WTC11 (cell line): ENCODE data around the gene SLC51B. TPM values are rescaled to one million over a fixed set of nuclear protein-coding genes. Genes with fewer than 3 reads are reported as not detected.

Source experiments
- ATAC-seq: fragments of 200-7000 bp; cut with Tn5 transposase; 2 replicates; pipeline ENCODE4 v1.10.0; 2021; ENCODE audit warnings: mild to moderate bottlenecking, moderate library complexity
- CTCF ChIA-PET: fragments of 300-600 bp; sonication (Branson Sonifier 250); formaldehyde crosslinking; loops from one replicate; lab custom pipeline; 2021; ENCODE audit warnings: antibody characterized with exemption; lab: Charles Lee
- POLR2A ChIA-PET: fragments of 350-600 bp; sonication (Branson Sonifier 250); formaldehyde crosslinking; loops from one replicate; lab custom pipeline; 2021; ENCODE audit warnings: antibody characterized with exemption; lab: Charles Lee
- DNase-seq: peaks from one replicate; pipeline ENCODE4 v3.0.0; 2021; ENCODE audit warnings: low spot score
- H3K27ac Mint-ChIP-seq: 2 replicates; pipeline ENCODE4 v1.8.0; 2021; ENCODE audit warnings: mixed read lengths
- H3K27me3 Mint-ChIP-seq: 2 replicates; pipeline ENCODE4 v1.8.0; 2021; ENCODE audit warnings: low read depth, mild to moderate bottlenecking, moderate library complexity, mixed read lengths
- H3K36me3 Mint-ChIP-seq: 2 replicates; pipeline ENCODE4 v1.8.0; 2021; ENCODE audit warnings: mixed read lengths
- H3K4me1 Mint-ChIP-seq: 2 replicates; pipeline ENCODE4 v1.8.0; 2022; ENCODE audit warnings: mixed read lengths
- H3K4me3 Mint-ChIP-seq: 2 replicates; pipeline ENCODE4 v1.8.0; 2021; ENCODE audit warnings: mild to moderate bottlenecking, moderate library complexity, mixed read lengths
- H3K9me3 Mint-ChIP-seq: 2 replicates; pipeline ENCODE4 v1.8.0; 2021; ENCODE audit warnings: mixed read lengths
- ATF3 ChIP-seq: sonication (generic); formaldehyde crosslinking; conservative IDR thresholded peaks from 2 replicates; pipeline ENCODE4 v1.8.1; 2022; ENCODE audit warnings: mild to moderate bottlenecking, missing genetic modification reagents
- CBFB ChIP-seq: sonication (generic); formaldehyde crosslinking; IDR thresholded peaks from 2 replicates; pipeline ENCODE4 v1.8.1; 2022; ENCODE audit warnings: mild to moderate bottlenecking, low read depth, missing genetic modification reagents
- CREB1 ChIP-seq: sonication (generic); formaldehyde crosslinking; IDR thresholded peaks from 2 replicates; pipeline ENCODE4 v1.8.0; 2023; ENCODE audit warnings: mild to moderate bottlenecking, missing genetic modification reagents
- E2F4 ChIP-seq: sonication (generic); formaldehyde crosslinking; IDR thresholded peaks from 2 replicates; pipeline ENCODE4 v1.8.1; 2022; ENCODE audit warnings: low read depth, mild to moderate bottlenecking, moderate library complexity, missing genetic modification reagents, borderline replicate concordance
- E2F5 ChIP-seq: sonication (generic); formaldehyde crosslinking; IDR thresholded peaks from 2 replicates; pipeline ENCODE4 v1.8.1; 2022; ENCODE audit warnings: mild to moderate bottlenecking, moderate library complexity, missing genetic modification reagents
- ELF4 ChIP-seq: sonication (generic); formaldehyde crosslinking; IDR thresholded peaks from 2 replicates; pipeline ENCODE4 v1.8.1; 2022; ENCODE audit warnings: low read depth, mild to moderate bottlenecking, moderate library complexity, missing genetic modification reagents
- ESRRA ChIP-seq: sonication (generic); formaldehyde crosslinking; IDR thresholded peaks from 2 replicates; pipeline ENCODE4 v1.8.1; 2022; ENCODE audit warnings: mild to moderate bottlenecking, missing genetic modification reagents, borderline replicate concordance
- FOXP1 ChIP-seq: sonication (generic); formaldehyde crosslinking; IDR thresholded peaks from 2 replicates; pipeline ENCODE4 v1.8.0; 2022; ENCODE audit warnings: missing genetic modification reagents, mild to moderate bottlenecking, moderate library complexity, borderline replicate concordance
- GRHL2 ChIP-seq: fragments of 250-450 bp; sonication (Bioruptor Pico); IDR thresholded peaks from 2 replicates; pipeline ENCODE4 v1.8.0; 2022; ENCODE audit warnings: mild to moderate bottlenecking, moderate library complexity; ENCODE audit not compliant: insufficient replicate concordance, severe bottlenecking
- KAT7 ChIP-seq: sonication (generic); formaldehyde crosslinking; IDR thresholded peaks from 2 replicates; pipeline ENCODE4 v1.8.1; 2023; ENCODE audit warnings: missing genetic modification reagents, mild to moderate bottlenecking, borderline replicate concordance
- MLX ChIP-seq: sonication (generic); formaldehyde crosslinking; IDR thresholded peaks from 2 replicates; pipeline ENCODE4 v1.8.1; 2023; ENCODE audit warnings: mild to moderate bottlenecking, missing genetic modification reagents, moderate library complexity
- MXD4 ChIP-seq: fragments of 250-450 bp; sonication (Bioruptor Pico); IDR thresholded peaks from 2 replicates; pipeline ENCODE4 v1.8.0; 2021; ENCODE audit warnings: mild to moderate bottlenecking, moderate library complexity, borderline replicate concordance
- NR3C1 ChIP-seq: sonication (generic); formaldehyde crosslinking; conservative IDR thresholded peaks from 2 replicates; pipeline ENCODE4 v1.8.1; 2023; ENCODE audit warnings: low read depth, mild to moderate bottlenecking, missing genetic modification reagents
- OVOL2 ChIP-seq: fragments of 250-450 bp; sonication (Bioruptor Pico); IDR thresholded peaks from 2 replicates; pipeline ENCODE4 v1.9.0; 2021; ENCODE audit warnings: mild to moderate bottlenecking, borderline replicate concordance
- PRDM15 ChIP-seq: sonication (generic); formaldehyde crosslinking; IDR thresholded peaks from 2 replicates; pipeline ENCODE4 v1.8.0; 2022; ENCODE audit warnings: missing genetic modification reagents
- PRRX2 ChIP-seq: fragments of 250-450 bp; sonication (Bioruptor Pico); IDR thresholded peaks from 2 replicates; pipeline ENCODE4 v1.8.0; 2021; ENCODE audit warnings: mild to moderate bottlenecking
- RELA ChIP-seq: sonication (generic); formaldehyde crosslinking; IDR thresholded peaks from 2 replicates; pipeline ENCODE4 v1.8.1; 2022; ENCODE audit warnings: missing genetic modification reagents, mild to moderate bottlenecking, borderline replicate concordance
- SMAD3 ChIP-seq: sonication (generic); formaldehyde crosslinking; IDR thresholded peaks from 2 replicates; pipeline ENCODE4 v1.8.0; 2022; ENCODE audit warnings: missing genetic modification reagents, mild to moderate bottlenecking, borderline replicate concordance
- STAT6 ChIP-seq: sonication (generic); formaldehyde crosslinking; conservative IDR thresholded peaks from 2 replicates; pipeline ENCODE4 v1.8.1; 2023; ENCODE audit warnings: mild to moderate bottlenecking, low read depth, missing genetic modification reagents, moderate library complexity
- USF2 ChIP-seq: sonication (generic); formaldehyde crosslinking; IDR thresholded peaks from 2 replicates; pipeline ENCODE4 v1.8.1; 2023; ENCODE audit warnings: mild to moderate bottlenecking, missing genetic modification reagents, moderate library complexity
- ZBTB43 ChIP-seq: sonication (generic); formaldehyde crosslinking; IDR thresholded peaks from 2 replicates; pipeline ENCODE4 v1.8.1; 2023; ENCODE audit warnings: mild to moderate bottlenecking, missing genetic modification reagents
- ZNF121 ChIP-seq: sonication (generic); formaldehyde crosslinking; IDR thresholded peaks from 2 replicates; pipeline ENCODE4 v1.8.0; 2023; ENCODE audit warnings: missing genetic modification reagents
- ZNF232 ChIP-seq: sonication (generic); formaldehyde crosslinking; IDR thresholded peaks from 2 replicates; pipeline ENCODE4 v1.8.0; 2022; ENCODE audit warnings: mild to moderate bottlenecking, missing genetic modification reagents
- ZNF263 ChIP-seq: sonication (generic); formaldehyde crosslinking; IDR thresholded peaks from 2 replicates; pipeline ENCODE4 v1.8.1; 2022; ENCODE audit warnings: low read depth, mild to moderate bottlenecking, moderate library complexity, missing genetic modification reagents
- ZNF317 ChIP-seq: sonication (generic); formaldehyde crosslinking; IDR thresholded peaks from 2 replicates; pipeline ENCODE4 v1.8.1; 2023; ENCODE audit warnings: low read depth, mild to moderate bottlenecking, moderate library complexity, missing genetic modification reagents, borderline replicate concordance
- total RNA-seq: library from RNA; stranded (reverse); gene quantifications from 3 replicates; pipeline ENCODE4 v1.2.3, GENCODE V29; 2021

Gene SLC51B
- total RNA-seq, 1 experiment from 2014 or later, result not detected

GRCh38 chr15:65034719-65035118, 10.5 kb upstream of the SLC51B start (continued):
- TF ChIP-seq STAT6 (CRISPR knock-in tag), result no peak
- no peak for TF ChIP-seq MXD4 (CRISPR knock-in tag)
- TF ChIP-seq ZBTB43, result no peak
- no peak for TF ChIP-seq CBFB
- no peak for TF ChIP-seq ELF4
- TF ChIP-seq ZNF232 (CRISPR knock-in tag), result no peak

GRCh38 chr15:65037309-65037708, 7.9 kb upstream of the SLC51B start:
- Mint-ChIP-seq H3K9me3 (no peaks in the 10 kb centered on the region), H3K27me3 (no peaks in the 10 kb centered on the region; the same call in 1 of the 2 replicates)
- TF ChIP-seq ZNF121 (CRISPR knock-in tag) (no peak), E2F4 (CRISPR knock-in tag) (no peak), NR3C1 (no peak), GRHL2 (CRISPR knock-in tag) (no peak), ESRRA (CRISPR knock-in tag) (no peak), PRDM15 (CRISPR knock-in tag) (no peak), E2F5 (CRISPR knock-in tag) (no peak), KAT7 (no peak), MXD4 (CRISPR knock-in tag) (no peak), CREB1 (CRISPR knock-in tag) (no peak), FOXP1 (CRISPR knock-in tag) (no peak), ZNF263 (CRISPR knock-in tag) (no peak), PRRX2 (CRISPR knock-in tag) (no peak), ZNF317 (no peak), USF2 (no peak), ATF3 (CRISPR knock-in tag) (no peak), OVOL2 (CRISPR knock-in tag) (no peak), MLX (CRISPR knock-in tag) (no peak), SMAD3 (CRISPR knock-in tag) (no peak), RELA (CRISPR knock-in tag) (no peak)
- TF ChIP-seq, all 79 proteins: peak for 0
- no peak for ATAC-seq
- ChIA-PET POLR2A (no interaction called here), CTCF (no interaction called here)
- Mint-ChIP-seq H3K36me3 (no peaks in the 10 kb centered on the region), H3K4me1 (peaks cover 6% of the 10 kb centered on the region), H3K27ac (no peak overlapping the region), H3K4me3 (no peak overlapping the region)
- no peak for DNase-seq
